ENCODE measurements around the gene NEK5.

- TF ChIP-seq CTCF (IDR thresholded peaks at IDR 0.05) (no peak), EZH2 (IDR thresholded peaks at IDR 0.05) (no peak), EZH2phosphoT487 (IDR thresholded peaks at IDR 0.05) (no peak)
These were observed 16.3 kb downstream of the NEK5 start for GRCh38 chr13:52112591-52112990.
